Measurements from ENCODE around the gene PNKD. TPM values are rescaled to one million over a fixed set of nuclear protein-coding genes. Genes with fewer than 3 reads are reported as not detected.
A peak's percentile ranks its signal among the peaks of the same experiment; 100 is the strongest.

PNKD gene
- total RNA-seq, 1 donor from 2014 or later = 30.9 TPM

GRCh38 chr2:218320704-218321336 lies 50.5 kb downstream of the PNKD start:
- ATAC-seq = no peak

DNA sequence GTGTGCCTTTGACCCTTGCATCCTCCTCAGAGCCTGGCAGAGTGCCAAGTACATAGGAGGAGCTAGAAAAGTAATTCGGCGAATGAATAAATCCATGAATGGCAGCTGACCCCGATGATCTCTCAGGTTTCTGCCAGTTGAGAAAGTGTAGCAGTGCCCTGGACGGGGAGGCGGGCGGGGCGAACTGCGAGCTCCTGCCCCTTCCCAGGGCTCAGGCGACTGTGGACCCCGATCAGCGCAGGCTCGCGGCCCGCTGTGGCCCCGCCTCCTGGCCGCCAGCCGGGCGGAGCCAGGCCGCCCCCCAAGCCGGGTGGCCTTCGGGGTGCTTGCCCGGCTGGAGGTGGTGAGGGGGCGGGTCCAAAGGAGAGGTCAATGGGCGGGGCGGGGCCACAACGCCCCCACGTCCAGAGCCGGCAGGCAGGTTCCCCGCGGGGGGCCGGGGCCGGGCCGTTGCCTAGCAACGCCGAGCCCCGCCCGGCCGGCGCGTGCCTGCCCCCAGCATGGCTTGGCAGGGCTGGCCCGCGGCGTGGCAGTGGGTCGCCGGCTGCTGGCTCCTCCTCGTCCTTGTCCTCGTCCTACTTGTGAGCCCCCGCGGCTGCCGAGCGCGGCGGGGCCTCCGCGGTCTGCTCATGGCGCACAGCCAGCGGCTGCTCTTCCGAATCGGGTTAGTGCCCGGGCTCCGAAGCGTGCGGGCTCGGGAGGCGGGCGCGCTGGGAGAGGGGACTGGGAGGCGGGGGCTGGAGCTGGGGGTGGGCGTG lies 52.6 kb downstream of the PNKD start:
- peak; percentile 62 for ATAC-seq

GRCh38 chr2:218323526-218324472 lies 53.5 kb downstream of the PNKD start:
- ATAC-seq = peak; percentile 8

DNA sequence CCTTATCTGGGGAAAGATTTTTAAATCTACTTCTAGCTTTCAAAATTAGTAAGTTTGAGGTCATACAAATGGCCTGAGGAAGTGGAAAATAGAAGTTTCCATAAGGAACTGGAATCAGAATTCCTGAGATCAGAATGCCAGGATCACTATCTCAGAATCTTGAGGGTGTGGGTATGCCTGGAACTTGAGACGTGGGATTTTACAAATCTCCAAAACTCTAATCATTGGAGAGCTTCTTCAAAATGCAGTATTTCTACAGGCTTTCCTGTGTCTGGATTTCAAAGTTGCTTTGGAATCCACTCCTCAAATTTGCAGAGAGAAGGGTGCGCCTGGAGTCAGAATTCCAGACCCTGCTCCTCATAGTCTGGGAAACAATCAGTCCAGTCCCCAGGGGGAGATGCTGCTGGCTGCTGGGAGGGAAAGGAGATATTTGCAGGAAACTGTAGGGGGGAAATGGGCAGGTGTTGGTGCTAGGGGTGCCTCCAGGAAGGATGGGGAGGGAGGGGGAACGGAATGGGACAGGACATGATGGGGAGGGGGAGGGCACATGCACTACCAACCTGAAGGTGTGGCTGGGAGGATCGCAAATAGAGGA lies 55.3 kb downstream of the PNKD start:
- ATAC-seq = no peak

GRCh38 chr2:218326315-218326714 lies 56.0 kb downstream of the PNKD start:
- no peak for ATAC-seq

GRCh38 chr2:218327451-218328210 lies 57.3 kb downstream of the PNKD start:
- ATAC-seq = no peak

- ATAC-seq = no peak
Observed at GRCh38 chr2:218328294-218328693, 58.0 kb downstream of the PNKD start.

DNA sequence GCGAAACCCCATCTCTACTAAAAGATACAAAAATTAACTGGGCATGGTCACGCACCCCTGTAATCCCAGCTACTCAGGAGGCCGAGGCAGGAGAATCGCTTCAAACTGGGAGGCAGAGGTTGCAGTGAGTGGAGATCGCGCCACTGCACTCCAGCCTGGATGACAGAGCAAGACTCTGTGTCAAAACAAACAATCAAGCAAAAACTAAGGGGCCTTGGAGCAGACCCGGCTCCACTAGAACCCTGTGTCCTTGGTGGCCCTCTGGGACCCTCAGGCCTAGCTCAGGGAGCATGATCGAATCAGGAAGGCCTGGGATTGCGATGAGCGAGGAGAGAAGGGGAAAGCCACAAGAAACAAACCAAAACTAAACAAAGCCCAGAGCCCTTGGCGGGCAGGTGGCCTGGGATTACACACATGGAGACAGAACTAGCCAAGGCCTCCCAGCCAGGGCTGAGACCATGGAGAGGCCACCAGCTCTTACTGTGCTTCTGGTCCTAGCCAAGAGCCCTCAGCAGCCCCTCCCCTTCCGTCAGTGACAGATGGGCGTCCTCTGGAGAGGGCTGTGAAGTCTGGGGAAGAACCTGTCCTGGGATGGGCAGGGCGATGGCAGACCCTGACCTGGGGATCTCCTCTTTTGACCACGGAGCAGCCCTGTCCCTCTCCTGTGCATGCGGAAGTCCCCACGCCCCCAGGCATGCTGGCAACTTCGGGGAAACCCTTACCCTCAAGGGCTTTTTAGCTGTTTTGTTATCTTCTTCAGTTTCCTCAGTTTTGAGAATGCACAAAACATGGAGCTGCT lies 58.9 kb downstream of the PNKD start:
- no peak for ATAC-seq

- ATAC-seq = no peak
Observed at GRCh38 chr2:218329826-218330593, 59.7 kb downstream of the PNKD start.

GRCh38 chr2:218331745-218332144 lies 61.4 kb downstream of the PNKD start:
- peak; percentile 61 for ATAC-seq

DNA sequence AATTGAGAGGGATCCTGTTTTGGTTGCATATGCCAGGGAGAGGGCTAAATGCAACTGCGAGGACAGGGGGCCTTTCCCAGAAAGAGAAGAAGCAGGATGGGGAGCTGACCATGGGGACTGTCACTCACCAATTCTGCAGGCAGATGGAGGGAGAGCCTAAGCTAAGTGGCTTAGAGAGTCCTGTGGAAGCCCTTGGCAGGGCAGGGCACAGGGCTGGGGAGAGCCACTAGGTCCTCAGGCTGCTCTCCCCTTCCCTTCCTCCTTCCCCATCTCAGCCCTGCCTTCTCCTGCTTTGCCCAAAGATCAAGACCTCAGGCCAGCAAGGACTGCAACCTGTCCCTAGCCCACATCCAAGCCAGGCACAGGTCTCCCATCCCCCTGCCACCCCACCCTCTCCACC lies 62.0 kb downstream of the PNKD start:
- ATAC-seq = peak; percentile 18

DNA sequence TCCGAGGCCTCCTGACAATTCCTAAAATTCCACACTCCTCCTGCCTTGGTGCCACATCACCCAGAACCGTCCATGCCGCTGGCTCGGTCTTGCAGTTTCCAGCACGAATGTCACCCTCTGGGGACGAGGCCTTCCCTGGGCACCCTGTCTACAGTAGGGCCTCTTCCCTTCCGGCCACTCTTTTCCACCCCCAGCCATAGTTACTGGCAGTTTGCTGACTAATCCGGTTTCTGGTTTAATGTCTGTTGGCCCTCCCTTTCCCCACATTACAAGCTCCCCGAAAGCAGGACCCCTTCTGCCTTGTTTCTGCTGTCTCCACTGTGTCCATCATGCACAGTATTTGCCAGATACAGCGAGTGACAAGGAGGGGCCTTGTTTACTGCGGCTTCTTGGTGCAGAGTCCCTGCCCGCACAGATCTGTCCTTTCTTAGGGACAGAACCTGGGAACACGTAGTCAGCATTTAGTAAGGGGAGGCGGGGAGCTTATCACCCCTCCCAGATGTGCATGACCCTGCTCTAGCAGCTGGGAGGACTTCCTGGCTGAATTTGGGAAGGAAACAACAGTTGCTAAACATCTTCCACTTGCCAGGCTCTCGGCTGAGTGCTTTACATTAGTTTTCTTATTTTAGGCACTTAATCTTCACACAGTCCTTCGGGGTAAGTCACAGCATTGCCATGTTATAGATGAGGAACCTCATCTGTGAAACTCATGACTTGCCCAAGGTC lies 62.8 kb downstream of the PNKD start:
- ATAC-seq = no peak

GRCh38 chr2:218334531-218334930 lies 64.2 kb downstream of the PNKD start:
- ATAC-seq = no peak

DNA sequence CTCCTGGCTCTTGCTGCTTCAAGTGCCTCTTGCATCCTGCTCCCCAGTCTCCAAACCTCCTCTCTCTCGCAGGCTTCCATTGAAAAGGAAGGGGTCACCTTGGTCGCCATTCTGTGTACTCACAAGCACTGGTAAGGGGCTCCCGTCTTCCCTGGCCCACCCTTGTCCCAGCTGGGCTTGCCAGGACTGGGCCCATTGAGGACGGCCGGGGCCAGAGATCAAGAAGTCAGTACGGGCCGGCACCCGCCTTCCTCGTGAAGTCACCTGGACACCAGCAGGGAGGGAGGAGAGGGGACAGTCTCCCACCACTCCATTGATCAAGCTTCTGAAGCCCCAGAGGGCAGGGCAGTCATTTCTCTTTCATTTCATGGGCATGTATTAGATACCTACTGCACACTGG lies 70.3 kb downstream of the PNKD start:
- ATAC-seq = no peak

DNA sequence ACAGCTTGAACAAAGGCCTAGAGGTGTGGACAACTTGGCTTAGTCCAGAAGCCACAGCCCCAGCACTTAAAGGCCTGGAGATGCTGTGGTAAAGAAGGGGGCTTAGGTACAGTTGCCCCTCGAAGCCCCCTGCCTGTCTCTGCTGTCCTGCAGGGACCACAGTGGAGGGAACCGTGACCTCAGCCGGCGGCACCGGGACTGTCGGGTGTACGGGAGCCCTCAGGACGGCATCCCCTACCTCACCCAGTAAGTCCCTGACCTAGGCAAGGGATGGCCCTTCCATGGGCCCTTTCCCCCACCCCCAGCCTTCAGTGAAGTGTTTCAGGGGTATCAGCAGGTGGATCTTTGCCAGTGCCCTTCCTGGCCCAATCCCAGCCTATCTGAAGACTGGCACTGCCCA lies 71.1 kb downstream of the PNKD start:
- ATAC-seq = no peak

DNA sequence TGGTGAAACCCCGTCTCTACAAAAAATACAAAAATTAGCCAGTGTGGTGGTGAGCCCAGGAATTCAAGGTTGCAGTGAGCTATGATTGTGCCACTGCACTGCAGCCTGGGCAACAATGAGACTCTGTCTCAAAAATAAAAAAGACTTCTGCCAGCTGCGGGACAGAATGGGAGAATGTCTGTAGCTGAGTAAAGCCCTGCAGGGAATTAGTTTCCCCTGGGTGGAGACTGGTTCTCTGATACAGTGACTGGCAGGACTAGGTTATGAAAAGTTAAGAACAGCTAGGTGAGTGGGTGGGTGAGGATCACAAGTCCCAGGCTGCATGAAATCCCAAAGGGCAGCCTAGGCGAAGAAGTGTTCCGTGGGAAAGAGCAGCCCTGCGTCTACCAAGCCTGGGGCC lies 72.5 kb downstream of the PNKD start:
- no peak for ATAC-seq

GRCh38 chr2:218343591-218343990 lies 73.3 kb downstream of the PNKD start:
- no peak for ATAC-seq

DNA sequence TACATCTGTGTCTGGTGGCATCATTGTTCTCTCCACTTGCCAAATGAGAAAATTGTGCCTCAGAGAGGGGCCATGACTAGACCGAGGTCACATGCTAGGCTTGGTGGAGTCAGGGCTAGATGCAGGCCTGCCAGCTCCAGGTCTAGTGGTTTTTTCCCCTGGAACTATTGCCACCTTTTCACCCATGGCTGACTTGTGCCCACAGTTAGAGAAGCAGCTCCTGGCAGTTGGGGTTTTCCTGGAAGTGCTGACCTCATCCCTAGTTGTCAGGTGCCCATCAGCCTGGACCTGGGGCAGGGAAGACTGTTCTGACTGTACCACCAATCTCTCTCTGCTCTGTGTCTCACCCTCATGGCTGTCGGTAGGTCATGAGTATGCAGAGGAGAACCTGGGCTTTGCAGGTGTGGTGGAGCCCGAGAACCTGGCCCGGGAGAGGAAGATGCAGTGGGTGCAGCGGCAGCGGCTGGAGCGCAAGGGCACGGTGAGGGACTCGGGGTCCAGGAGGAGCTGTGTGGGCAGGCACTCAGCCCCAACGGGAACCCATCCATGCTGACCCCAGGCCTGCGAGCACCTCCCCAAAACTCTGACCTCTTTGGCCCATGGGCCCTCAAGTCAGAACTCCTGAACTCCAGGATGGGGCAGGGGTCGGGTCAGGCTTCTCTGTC lies 73.9 kb downstream of the PNKD start:
- no peak for ATAC-seq

Measured in esophagus mucosa (tissue), 1 donor.